Fibroblast of pulmonary artery (primary cell): ENCODE results near the gene GNS.
"Not testable (repeated sequence)": the region's sequence is repeated elsewhere in the genome, so short reads cannot be mapped to it uniquely, and the experiment has no call there.

Source experiments
- DNase-seq: peaks from one replicate; pipeline ENCODE4 v3.0.0-alpha.2; 2010; ENCODE audit warnings: low read depth
- H3K4me3 ChIP-seq: replicated peaks from 2 replicates; pipeline ENCODE4 v1.5.1; 2011; ENCODE audit warnings: low read depth, mild to moderate bottlenecking, control low read depth, low read length, moderate library complexity
- TF ChIP-seq, protein P1 (sequence below): IDR thresholded peaks from 2 replicates; pipeline ENCODE4 v1.5.1; 2011; ENCODE audit warnings: mild to moderate bottlenecking, control low read depth, low read length, inconsistent platforms; ENCODE audit errors: missing control alignments

GNS gene

DNA sequence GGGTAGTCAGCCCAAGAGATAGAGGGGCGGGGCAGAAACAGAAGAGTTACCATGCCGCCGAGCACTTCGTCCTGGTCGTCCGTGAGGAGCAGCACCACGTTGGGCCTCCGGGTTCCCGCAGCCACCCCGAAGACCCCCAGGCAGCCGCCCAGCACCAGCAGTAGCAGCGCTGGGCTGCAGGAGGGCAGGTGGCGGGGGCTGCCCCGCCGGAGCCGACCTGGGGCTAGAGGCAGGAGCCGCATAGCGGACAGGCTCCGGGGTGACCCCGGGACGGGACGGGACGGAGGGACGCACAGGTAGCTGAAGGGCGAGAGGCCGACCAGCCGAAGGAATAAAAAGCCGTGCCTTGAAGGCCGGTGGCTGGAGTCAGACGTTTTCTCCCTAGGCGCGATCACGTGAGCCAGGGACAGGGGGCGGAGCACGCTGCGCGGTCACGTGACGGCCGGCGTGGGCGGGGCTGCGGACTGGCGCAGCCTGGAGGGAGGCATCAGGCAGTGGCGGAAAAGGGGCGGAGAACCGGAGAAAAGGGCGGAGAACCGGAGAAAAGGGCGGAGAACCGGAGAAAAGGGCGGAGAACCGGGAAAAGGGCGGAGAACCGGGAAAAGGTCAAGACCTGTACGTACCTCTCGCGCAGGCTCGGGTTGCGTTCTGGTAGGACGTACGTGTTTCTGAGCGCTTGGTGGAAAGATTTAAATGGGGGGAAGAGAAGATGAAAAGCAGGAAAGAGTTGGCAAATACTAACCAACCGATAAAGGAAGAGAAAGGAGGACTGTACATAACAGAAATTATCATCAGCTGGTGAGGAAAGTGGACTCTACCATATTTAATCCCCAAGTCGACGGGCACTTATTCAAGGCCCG is at the start of gene GNS:
Gene GNS (minus strand): TSS at position 372 of the 860 bp plus-strand sequence. CDS start 130 bp downstream, at position 242.
- TF ChIP-seq, protein P1, sequence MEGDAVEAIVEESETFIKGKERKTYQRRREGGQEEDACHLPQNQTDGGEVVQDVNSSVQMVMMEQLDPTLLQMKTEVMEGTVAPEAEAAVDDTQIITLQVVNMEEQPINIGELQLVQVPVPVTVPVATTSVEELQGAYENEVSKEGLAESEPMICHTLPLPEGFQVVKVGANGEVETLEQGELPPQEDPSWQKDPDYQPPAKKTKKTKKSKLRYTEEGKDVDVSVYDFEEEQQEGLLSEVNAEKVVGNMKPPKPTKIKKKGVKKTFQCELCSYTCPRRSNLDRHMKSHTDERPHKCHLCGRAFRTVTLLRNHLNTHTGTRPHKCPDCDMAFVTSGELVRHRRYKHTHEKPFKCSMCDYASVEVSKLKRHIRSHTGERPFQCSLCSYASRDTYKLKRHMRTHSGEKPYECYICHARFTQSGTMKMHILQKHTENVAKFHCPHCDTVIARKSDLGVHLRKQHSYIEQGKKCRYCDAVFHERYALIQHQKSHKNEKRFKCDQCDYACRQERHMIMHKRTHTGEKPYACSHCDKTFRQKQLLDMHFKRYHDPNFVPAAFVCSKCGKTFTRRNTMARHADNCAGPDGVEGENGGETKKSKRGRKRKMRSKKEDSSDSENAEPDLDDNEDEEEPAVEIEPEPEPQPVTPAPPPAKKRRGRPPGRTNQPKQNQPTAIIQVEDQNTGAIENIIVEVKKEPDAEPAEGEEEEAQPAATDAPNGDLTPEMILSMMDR = no peak
- peak within 1 kb of the TSS; percentile 92 for H3K4me3 ChIP-seq
- DNase-seq = peak; percentile 95

DNA sequence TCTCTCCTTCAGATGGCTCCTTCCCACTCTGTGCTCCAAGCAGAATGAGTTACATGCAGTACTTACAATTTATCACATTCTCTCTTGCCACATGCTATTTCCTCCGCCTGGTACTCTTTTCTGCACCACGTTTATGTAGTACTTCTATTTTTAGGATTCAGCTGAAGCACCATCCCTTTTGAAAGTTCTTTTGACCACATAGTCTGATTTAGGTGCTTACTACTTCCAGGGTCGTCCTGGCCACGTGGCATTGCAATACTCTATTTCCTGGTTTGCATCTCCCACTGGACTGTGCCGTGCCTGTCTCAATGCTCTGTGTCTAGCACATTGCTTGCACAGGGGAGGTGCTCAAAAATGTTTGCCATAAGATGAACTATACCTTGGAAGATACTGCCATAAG is 48.9 kb upstream of the GNS start:
- no peak for DNase-seq
- H3K4me3 ChIP-seq = no peak overlapping the region
- TF ChIP-seq, protein P1 = no peak

DNA sequence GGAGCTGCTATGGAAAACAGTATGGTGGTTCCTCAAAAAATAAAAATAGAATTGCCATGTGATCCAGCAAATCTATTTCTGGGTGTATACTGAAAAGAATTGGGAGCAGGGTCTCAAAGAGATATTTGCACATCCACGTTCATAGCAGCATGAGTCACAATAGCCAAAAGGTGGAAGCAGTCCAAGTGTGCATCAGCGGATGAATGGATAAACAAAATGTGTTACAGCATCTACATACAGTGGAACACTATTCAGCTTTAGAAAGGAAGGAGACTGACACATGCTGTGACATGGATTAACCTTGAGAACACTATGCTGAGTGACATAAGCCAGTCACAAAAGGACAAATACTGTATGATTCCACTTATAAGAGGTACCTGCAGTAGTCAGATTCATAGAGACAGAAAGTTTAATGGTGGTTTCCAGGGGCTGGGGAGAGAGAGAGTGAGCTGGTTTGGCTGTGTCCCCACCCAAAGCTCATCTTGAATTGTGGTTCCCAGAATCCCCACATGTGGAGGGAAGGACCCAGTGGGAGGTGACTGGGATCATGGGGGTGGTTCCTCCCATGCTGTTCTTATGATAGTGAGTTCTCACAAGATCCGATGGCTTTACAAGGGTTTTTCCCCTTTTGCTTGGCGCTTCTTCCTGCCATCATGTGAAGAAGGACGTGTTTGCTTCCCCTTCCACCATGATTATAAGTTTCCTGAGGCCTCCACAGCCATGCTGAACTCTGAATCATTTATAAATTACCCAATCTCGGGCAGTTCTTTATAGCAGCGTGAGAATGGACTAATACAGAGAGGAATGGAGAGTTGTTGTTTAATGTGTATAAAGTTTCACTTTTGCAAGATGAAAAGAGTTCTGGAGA is 47.6 kb upstream of the GNS start:
- TF ChIP-seq, protein P1 = no peak
- DNase-seq = peak; percentile 54
- no peak overlapping the region for H3K4me3 ChIP-seq

DNA sequence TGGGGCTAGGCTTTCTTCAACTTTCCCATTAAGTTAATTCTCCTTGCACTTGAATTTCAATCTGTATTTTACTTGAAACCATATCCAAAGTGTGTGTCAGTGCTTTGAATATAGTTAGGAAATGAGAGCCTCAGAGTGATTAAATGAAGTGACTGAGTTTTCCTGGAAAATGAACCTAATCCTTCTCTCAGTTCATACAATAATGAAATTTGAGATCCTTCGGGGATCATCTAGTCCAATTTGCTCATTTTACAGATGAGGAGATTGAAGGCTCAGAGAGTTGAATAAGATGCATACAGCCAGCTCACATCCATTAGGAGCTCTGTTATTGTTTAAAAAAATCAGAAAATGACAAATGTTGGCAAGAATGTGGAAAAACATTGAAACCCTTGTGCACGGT is 47.0 kb upstream of the GNS start:
- TF ChIP-seq, protein P1 = no peak
- DNase-seq = no peak
- no peak overlapping the region for H3K4me3 ChIP-seq

DNA sequence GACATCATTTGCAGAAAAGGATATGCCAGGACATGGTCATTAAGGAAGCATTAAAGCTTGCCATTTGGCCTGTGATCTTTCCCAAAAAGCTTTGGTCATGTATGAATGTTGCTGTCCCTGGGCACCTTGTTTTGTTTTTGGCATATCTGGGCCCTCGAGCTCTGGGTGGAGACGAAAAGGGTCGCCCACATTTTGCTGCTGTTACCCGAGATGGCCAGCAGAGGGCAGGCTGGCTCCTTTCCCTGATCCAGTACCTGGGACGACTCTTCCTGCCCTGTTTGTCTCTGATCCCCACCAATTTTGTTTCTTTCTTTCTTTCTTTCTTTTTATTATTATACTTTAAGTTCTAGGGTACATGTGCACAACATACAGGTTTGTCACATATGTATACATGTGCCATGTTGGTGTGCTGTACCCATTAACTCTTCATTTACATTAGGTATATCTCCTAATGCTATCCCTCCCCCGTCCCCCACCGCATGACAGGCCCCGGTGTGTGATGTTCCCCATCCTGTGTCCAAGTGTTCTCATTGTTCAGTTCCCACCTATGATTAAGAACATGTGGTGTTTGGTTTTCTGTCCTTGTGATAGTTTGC is 43.1 kb upstream of the GNS start:
- TF ChIP-seq, protein P1 = peak; percentile 90
- H3K4me3 ChIP-seq = not testable (repeated sequence)
- DNase-seq = peak; percentile 44

DNA sequence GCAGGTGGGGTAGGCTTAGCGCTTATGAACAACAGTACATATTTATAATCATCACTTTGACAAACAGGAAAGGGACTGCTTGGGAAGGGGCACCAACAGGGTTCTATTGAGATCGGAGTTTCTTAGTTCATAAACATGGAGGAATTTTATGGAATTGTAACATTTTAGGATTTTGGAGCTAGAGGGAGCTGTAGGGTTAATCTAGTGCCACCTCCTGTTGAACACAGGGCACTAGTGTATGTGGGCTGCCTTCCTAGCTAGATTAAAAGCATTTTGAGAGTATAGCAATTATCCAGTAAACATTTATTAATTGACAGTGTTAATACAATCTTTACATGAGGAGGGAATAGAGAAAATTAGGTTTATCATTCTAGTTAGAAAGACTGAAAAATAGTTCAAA is 42.2 kb upstream of the GNS start:
- TF ChIP-seq, protein P1 = peak; percentile 37
- no peak for DNase-seq
- no peak overlapping the region for H3K4me3 ChIP-seq
